GM18873 (cell line): Measurements from ENCODE around the gene CRB2.
"Not testable (repeated sequence)": the region's sequence is repeated elsewhere in the genome, so short reads cannot be mapped to it uniquely, and the experiment has no call there.

Source experiments
- ATAC-seq: cut with Tn5 transposase; IDR thresholded peaks from one replicate; pipeline ENCODE4 v1.9.1; 2021; ENCODE audit warnings: mild to moderate bottlenecking, moderate library complexity, moderate number of reproducible peaks; ENCODE audit not compliant: unreplicated experiment, low FRiP score

Gene CRB2

GRCh38 chr9:123398938-123399337 is 42.9 kb downstream of the CRB2 start:
- ATAC-seq = not testable (repeated sequence)

GRCh38 chr9:123399803-123400378 is 43.9 kb downstream of the CRB2 start:
- ATAC-seq = no peak

GRCh38 chr9:123400926-123401503 is 45.0 kb downstream of the CRB2 start:
- no peak for ATAC-seq

- no peak for ATAC-seq
Measured at GRCh38 chr9:123401879-123402513, 46.0 kb downstream of the CRB2 start.

- ATAC-seq = no peak
Measured at GRCh38 chr9:123402981-123403509, 47.0 kb downstream of the CRB2 start.

- no peak for ATAC-seq
Measured at GRCh38 chr9:123406016-123406415, 50.0 kb downstream of the CRB2 start.

- ATAC-seq = no peak
Measured at GRCh38 chr9:123406691-123407216, 50.8 kb downstream of the CRB2 start.

- ATAC-seq = no peak
Measured at GRCh38 chr9:123407217-123407851, 51.3 kb downstream of the CRB2 start.

GRCh38 chr9:123408313-123409262 is 52.6 kb downstream of the CRB2 start:
- no peak for ATAC-seq

- ATAC-seq = no peak
Measured at GRCh38 chr9:123410281-123410910, 54.4 kb downstream of the CRB2 start.

- ATAC-seq = no peak
Measured at GRCh38 chr9:123411191-123411590, 55.2 kb downstream of the CRB2 start.

- ATAC-seq = no peak
Measured at GRCh38 chr9:123411636-123412035, 55.6 kb downstream of the CRB2 start.

- ATAC-seq = no peak
Measured at GRCh38 chr9:123412171-123412820, 56.3 kb downstream of the CRB2 start.

- no peak for ATAC-seq
Measured at GRCh38 chr9:123414204-123414603, 58.2 kb downstream of the CRB2 start.

- ATAC-seq = no peak
Measured at GRCh38 chr9:123414936-123415930, 59.2 kb downstream of the CRB2 start.

GRCh38 chr9:123416176-123416575 is 60.2 kb downstream of the CRB2 start:
- ATAC-seq = no peak

GRCh38 chr9:123417289-123418051 is 61.5 kb downstream of the CRB2 start:
- no peak for ATAC-seq
